ENCODE measurements around the gene PWWP2B. TPM values are rescaled to one million over a fixed set of nuclear protein-coding genes. Genes with fewer than 3 reads are reported as not detected.

PWWP2B gene
- total and polyA plus RNA-seq, 9 of the 15 experiments (the other 6 are each of a cell fraction or from before 2014, with no cell fraction given) = 0.07 to 9.2 (median 1.6) TPM; not detected in 1

DNA sequence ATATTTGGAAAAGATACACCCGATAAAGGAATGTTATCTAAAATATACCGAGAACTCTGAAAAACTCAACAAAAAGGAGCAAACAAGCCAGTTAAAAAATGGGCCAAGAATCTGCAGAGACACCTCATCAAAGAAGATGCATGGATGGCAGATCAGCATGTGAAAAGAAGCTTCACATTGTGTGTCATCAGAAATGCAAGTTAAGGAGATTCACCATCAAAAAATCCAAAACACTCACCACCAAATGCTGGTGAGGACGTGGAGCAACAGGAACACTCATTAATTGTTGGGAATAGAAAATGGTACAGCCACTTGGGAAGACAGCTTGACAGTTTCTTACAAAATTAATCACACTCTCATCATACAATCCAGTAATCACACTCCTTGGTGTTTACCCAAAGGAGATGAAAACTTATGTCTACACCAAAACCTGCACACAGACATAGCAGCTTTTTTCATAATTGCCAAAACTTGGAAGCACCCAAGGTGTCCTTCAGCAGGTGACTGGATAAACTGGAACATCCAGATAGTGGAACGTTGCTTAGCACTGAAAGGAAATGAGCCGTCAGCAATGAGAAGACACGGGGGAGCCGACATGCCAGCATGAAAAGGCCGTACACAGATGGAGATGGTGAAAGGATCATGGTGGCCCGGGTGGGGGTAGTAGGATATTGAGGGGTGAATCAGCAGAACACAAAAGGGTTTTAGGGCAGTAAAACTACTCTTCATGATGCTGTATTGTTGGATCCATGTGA, 27.9 kb upstream of the PWWP2B start (continued):
- TF ChIP-seq, protein P1, sequence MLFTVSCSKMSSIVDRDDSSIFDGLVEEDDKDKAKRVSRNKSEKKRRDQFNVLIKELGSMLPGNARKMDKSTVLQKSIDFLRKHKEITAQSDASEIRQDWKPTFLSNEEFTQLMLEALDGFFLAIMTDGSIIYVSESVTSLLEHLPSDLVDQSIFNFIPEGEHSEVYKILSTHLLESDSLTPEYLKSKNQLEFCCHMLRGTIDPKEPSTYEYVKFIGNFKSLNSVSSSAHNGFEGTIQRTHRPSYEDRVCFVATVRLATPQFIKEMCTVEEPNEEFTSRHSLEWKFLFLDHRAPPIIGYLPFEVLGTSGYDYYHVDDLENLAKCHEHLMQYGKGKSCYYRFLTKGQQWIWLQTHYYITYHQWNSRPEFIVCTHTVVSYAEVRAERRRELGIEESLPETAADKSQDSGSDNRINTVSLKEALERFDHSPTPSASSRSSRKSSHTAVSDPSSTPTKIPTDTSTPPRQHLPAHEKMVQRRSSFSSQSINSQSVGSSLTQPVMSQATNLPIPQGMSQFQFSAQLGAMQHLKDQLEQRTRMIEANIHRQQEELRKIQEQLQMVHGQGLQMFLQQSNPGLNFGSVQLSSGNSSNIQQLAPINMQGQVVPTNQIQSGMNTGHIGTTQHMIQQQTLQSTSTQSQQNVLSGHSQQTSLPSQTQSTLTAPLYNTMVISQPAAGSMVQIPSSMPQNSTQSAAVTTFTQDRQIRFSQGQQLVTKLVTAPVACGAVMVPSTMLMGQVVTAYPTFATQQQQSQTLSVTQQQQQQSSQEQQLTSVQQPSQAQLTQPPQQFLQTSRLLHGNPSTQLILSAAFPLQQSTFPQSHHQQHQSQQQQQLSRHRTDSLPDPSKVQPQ (CRISPR knock-in tag; IDR thresholded peaks at IDR 0.05; ENCODE audit: borderline replicate concordance) = no peak

DNA sequence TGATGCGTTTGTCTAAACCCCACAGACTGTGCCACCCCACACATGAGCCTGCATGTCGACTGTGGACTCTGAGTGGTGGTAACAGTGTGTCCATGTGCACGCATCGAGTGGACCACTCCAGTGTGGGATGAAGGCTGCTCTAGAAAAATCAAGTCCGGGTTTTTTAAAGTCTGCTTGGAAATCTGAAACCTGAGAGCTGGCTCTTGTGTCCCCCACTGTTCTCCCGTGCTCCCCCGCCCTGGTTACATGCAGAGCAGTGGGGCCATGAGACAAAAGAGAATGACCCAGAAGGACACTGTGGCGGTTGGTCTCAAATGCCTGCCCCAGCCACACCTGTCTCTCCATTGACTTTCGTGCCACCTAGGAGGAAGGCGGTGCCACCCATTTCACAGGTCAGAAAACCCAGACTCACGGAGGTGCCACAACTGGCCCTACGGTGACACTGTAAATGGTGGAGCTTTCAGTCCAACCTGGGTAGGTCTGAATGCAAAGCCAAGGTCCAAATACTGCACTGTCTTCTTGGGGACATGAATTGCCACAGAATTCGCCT, 27.3 kb upstream of the PWWP2B start:
- Histone ChIP-seq H3K79me2 (ENCODE audit: control insufficient read depth, insufficient read depth, low read length) (no peaks in the 10 kb centered on the region), H3K36me3 (ENCODE audit: control insufficient read depth, insufficient read depth, low read length) (no peaks in the 10 kb centered on the region), H3K27me3 (ENCODE audit: control insufficient read depth in 2 of 2, insufficient read depth in 2 of 2, low read length in 2 of 2) (peaks cover 12 to 49% of the 10 kb centered on the region in 2 experiments; a peak in 3 of 5 replicates), H3K4me2 (ENCODE audit: insufficient read depth, low read length) (no peak overlapping the region), H2AFZ (ENCODE audit: low read depth, low read length) (no peak overlapping the region), H3K4me3 (no peak overlapping the region), H3K9ac (ENCODE audit: insufficient read depth in 1 of 2, low read depth in 2 of 2, low read length in 2 of 2) (no peak overlapping the region), H3K4me1 (replicated peaks in 1 of 2; ENCODE audit: control insufficient read depth in 2 of 2, insufficient read depth in 2 of 2, low read length in 2 of 2) (peaks cover 0 to 9% of the 10 kb centered on the region in 2 experiments; a peak in 1 of 5 replicates), H3K9me1 (ENCODE audit: control insufficient read depth, insufficient read depth, low read length) (no peaks in the 10 kb centered on the region), H3K27ac (ENCODE audit: extremely low read depth, low read depth, low read length) (no peak overlapping the region), H4K20me1 (replicated peaks; ENCODE audit: control insufficient read depth, insufficient read depth, low read length) (no peaks in the 10 kb centered on the region), H3K9me3 (replicated peaks; ENCODE audit: control insufficient read depth, insufficient read depth, low read depth, low read length) (no peaks in the 10 kb centered on the region)
- in situ Hi-C loops (cut with MboI) = no loop called here
- TF ChIP-seq YY1 (IDR thresholded peaks at IDR 0.05; ENCODE audit: borderline replicate concordance in 1 of 3, control insufficient read depth in 1 of 3, extremely low read depth in 1 of 3, insufficient read depth in 3 of 3, insufficient read length in 1 of 3, insufficient replicate concordance in 2 of 3, low read depth in 1 of 3, low read length in 2 of 3) (no peak), KAT7 (CRISPR knock-in tag; IDR thresholded peaks at IDR 0.05; ENCODE audit: borderline replicate concordance) (no peak)
- TF ChIP-seq, protein P2, sequence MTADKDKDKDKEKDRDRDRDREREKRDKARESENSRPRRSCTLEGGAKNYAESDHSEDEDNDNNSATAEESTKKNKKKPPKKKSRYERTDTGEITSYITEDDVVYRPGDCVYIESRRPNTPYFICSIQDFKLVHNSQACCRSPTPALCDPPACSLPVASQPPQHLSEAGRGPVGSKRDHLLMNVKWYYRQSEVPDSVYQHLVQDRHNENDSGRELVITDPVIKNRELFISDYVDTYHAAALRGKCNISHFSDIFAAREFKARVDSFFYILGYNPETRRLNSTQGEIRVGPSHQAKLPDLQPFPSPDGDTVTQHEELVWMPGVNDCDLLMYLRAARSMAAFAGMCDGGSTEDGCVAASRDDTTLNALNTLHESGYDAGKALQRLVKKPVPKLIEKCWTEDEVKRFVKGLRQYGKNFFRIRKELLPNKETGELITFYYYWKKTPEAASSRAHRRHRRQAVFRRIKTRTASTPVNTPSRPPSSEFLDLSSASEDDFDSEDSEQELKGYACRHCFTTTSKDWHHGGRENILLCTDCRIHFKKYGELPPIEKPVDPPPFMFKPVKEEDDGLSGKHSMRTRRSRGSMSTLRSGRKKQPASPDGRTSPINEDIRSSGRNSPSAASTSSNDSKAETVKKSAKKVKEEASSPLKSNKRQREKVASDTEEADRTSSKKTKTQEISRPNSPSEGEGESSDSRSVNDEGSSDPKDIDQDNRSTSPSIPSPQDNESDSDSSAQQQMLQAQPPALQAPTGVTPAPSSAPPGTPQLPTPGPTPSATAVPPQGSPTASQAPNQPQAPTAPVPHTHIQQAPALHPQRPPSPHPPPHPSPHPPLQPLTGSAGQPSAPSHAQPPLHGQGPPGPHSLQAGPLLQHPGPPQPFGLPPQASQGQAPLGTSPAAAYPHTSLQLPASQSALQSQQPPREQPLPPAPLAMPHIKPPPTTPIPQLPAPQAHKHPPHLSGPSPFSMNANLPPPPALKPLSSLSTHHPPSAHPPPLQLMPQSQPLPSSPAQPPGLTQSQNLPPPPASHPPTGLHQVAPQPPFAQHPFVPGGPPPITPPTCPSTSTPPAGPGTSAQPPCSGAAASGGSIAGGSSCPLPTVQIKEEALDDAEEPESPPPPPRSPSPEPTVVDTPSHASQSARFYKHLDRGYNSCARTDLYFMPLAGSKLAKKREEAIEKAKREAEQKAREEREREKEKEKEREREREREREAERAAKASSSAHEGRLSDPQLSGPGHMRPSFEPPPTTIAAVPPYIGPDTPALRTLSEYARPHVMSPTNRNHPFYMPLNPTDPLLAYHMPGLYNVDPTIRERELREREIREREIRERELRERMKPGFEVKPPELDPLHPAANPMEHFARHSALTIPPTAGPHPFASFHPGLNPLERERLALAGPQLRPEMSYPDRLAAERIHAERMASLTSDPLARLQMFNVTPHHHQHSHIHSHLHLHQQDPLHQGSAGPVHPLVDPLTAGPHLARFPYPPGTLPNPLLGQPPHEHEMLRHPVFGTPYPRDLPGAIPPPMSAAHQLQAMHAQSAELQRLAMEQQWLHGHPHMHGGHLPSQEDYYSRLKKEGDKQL (CRISPR knock-in tag; IDR thresholded peaks at IDR 0.05; ENCODE audit: borderline replicate concordance) = no peak
- no peak for ATAC-seq
- BruUV-seq (replicated peaks) = no TSS peak
- WGBS (ENCODE audit: insufficient coverage, low coverage, missing lambda C conversion rate) = 6% methylated on average over 13 of the region's 13 CpGs
- FAIRE-seq = no peak
- DNase-seq (ENCODE audit: extremely low read depth in 1 of 4, low spot score in 3 of 4) = no peak
- intact Hi-C loops (cut with micrococcal nuclease) = no loop called here
- ChIA-PET CTCF (ENCODE audit: low intra/inter-chr PET ratio) (no interaction called here), POLR2A (no interaction called here)

Data from K562 (cell line).